D341Med (cell line): Measurements from ENCODE around the gene NR2F1-AS1.

Source experiments
- DNase-seq: peaks from one replicate; pipeline ENCODE4 v3.0.0; 2012; ENCODE audit warnings: low spot score

NR2F1-AS1 gene

GRCh38 chr5:93384995-93385394 is 196.0 kb downstream of the NR2F1-AS1 start:
- no peak for DNase-seq

DNA sequence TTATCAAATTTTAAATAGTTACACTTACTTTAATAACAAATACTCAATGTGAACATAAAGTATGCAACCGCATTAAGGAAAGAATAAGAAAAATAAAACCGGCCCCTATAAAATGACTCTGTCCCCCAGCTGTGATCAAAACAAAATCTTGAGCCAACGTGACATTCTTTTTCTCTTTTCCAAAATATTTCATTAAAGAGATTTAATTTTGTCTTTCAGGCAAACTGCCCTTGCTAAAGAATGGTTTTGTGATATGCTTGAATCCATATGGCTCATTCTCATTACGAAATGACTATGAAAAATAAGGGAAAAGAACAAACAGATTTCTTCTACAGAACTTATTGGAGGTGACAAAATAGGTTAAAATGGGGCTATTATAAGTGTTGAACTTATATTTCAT is 197.0 kb downstream of the NR2F1-AS1 start:
- DNase-seq, result no peak

DNA sequence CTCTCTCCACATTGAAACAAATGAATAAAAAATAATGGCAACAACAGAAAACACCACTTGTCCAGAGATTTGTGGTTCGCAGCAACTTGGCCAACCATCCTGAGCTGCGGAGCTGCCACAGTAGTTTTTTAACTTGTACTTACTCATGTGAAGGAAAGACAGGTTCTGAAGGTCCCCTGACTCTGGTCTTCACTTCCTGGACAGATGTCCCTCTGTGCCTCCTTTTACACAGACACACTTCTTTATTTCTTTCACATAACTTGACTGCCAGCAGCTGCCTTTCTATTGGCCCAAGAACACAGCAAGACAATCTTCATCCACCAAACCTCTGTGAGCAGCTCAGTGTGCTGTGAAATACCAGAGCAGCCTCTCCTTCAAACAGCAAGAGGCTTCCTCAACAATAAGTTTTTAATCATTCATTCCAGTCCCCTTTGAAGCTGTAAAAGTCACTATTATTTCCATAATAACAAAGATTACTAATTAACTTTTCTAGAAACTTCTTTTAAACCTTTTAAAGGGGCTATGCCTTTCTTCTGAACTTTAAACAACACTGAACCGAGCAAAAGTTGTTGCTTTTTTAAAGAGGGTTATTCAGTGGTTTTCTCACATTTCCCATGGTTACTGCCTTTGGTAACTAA is 198.7 kb downstream of the NR2F1-AS1 start:
- DNase-seq, result no peak

- no peak for DNase-seq
Observed at GRCh38 chr5:93381057-93381456, 200.0 kb downstream of the NR2F1-AS1 start.

- no peak for DNase-seq
Observed at GRCh38 chr5:93378073-93378472, 202.9 kb downstream of the NR2F1-AS1 start.

DNA sequence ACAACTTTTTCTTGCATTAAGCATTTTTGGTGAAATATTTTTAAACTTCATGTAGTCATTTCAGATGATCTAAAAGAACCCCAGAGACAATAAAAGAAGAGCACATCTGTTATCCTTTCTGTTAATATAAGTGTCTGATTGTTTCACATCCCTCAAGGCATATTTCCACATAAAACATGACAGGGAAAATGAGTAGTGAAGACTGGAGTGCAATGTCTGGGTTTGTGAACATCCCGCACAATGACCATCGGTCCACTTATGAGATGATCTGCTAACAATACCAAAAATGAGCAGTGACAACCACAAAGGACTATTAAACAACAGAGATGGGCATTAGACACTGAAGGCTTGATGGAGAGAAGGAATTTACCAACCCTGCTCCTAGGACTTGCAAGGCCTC is 209.1 kb downstream of the NR2F1-AS1 start:
- no peak for DNase-seq

GRCh38 chr5:93364378-93364777 is 216.6 kb downstream of the NR2F1-AS1 start:
- no peak for DNase-seq

DNA sequence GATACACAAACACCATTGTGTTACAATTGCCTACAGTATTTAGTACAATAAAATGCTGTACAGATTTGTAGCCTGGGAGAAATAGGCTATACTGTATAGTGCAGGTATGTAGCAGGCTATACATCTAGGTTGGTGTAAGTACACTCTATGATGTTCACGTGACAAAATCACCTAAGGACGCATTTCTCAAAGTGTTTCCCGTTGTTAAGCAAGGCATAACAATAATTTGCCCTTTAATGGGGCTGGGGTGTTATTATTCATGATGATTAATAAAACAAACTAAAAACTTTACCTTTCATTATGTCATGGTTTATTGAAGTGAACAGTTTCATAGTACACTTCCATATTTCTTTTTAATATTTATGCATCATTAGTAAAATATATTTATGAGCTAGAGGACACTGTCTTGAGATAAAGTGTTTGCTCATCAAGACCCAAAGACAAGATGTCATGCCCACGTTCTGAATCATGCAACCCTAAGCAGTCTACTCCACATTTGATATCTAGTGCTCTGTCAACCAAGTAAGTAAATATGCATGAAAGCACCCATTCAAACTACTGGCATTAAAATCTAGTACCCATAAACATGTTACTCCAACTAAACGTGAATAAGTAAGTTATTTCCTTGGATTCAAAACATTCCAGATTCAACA is 220.5 kb downstream of the NR2F1-AS1 start:
- DNase-seq, result no peak

- no peak for DNase-seq
Observed at GRCh38 chr5:93359960-93360305, 221.1 kb downstream of the NR2F1-AS1 start.
